GM12891 (cell line): ENCODE data around the gene NUP210L.

Source experiments
- PAX5 ChIP-seq: IDR thresholded peaks from 2 replicates; pipeline ENCODE4 v1.6.1; 2011; ENCODE audit warnings: low read length, moderate library complexity, mild to moderate bottlenecking; ENCODE audit not compliant: insufficient read depth, severe bottlenecking
- POLR2A ChIP-seq: IDR thresholded peaks from 2 replicates; pipeline ENCODE4 v1.6.1; 2011; ENCODE audit warnings: low read depth, low read length, control low read depth
- POLR2AphosphoS5 ChIP-seq: IDR thresholded peaks from 2 replicates; pipeline ENCODE4 v1.6.1; 2011; ENCODE audit warnings: low read depth, low read length, control low read depth
- POU2F2 ChIP-seq: IDR thresholded peaks from 2 replicates; pipeline ENCODE4 v1.6.1; 2011; ENCODE audit warnings: low read depth, mild to moderate bottlenecking, control low read depth, low read length, moderate library complexity
- SPI1 ChIP-seq: IDR thresholded peaks from 2 replicates; pipeline ENCODE4 v1.6.1; 2011; ENCODE audit warnings: low read depth, low read length, control low read depth
- TAF1 ChIP-seq: IDR thresholded peaks from 2 replicates; pipeline ENCODE4 v1.6.1; 2011; ENCODE audit warnings: low read depth, low read length, control low read depth

DNA sequence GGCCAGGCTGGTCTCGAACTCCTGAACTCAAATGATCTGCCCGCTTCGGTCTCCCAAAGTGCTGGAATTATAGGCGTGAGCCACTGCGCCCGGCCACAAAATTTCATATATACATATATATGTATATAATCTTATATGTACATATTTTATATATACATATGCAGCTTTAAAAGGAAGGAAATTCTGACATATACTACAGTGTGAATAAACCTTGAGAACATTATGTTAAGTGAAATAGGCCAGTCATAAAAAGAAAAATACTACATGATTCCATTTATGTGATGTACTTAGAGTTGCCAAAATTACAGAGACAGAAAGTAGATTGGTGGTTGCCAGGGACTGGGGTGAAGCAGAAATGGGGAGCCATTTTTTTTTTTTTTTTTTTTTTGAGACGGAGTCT is 63.2 kb downstream of the NUP210L start:
- TF ChIP-seq POLR2AphosphoS5 (no peak), POLR2A (no peak), TAF1 (no peak), PAX5 (no peak), SPI1 (no peak), POU2F2 (no peak)
